ENCODE results near the gene LELP1. TPM values are rescaled to one million over a fixed set of nuclear protein-coding genes. Genes with fewer than 3 reads are reported as not detected.
"Not testable (repeated sequence)": the region's sequence is repeated elsewhere in the genome, so short reads cannot be mapped to it uniquely, and the experiment has no call there.

The LELP1 gene
- total and polyA plus RNA-seq, 2 experiments from 2014 or later, result not detected

DNA sequence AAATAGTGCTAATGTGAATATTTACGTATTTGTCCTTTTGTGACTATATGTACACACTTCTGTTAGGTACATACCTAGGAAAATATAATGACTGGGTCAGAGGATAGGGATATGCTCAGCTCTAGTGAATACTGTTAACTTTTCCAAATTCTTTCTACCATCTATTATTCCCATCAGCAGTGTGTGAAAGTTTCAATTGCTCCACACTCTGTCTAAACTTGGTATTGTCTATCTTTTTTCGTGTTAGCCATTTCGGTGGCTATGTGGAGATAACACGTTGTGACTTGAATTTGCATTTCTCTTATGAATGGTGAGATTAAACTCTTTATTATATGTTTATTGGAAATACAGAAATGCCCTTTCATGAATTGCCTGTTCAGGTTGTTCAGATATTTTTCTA, 22.7 kb upstream of the LELP1 start:
- WGBS, 2 experiments (ENCODE audit: low coverage in 1 of 2, low lambda C conversion rate in 2 of 2, missing lambda C conversion rate in 2 of 2), result 38 to 40% methylated on average over 4 of the region's 4 CpGs
- Histone ChIP-seq H3K4me3 (no peak overlapping the region), H3K36me3 (ENCODE audit: low read depth) (no peaks in the 10 kb centered on the region), H4K20me1 (ENCODE audit: insufficient read depth) (no peaks in the 10 kb centered on the region), H3K9me2 (ENCODE audit: insufficient read depth) (no peaks in the 10 kb centered on the region), H3K27ac (no peak overlapping the region), H3K79me2 (ENCODE audit: insufficient read depth) (no peaks in the 10 kb centered on the region), H3K4me1 (ENCODE audit: insufficient read depth) (no peaks in the 10 kb centered on the region), H3K4me2 (ENCODE audit: unreplicated experiment) (no peak overlapping the region), H3K27me3 (replicated peaks; ENCODE audit: insufficient read depth) (peaks cover 3% of the 10 kb centered on the region), H3F3A (ENCODE audit: insufficient read depth) (no peaks in the 10 kb centered on the region), H2AFZ (no peak overlapping the region), H3K9me3 (ENCODE audit: low read depth) (no peaks in the 10 kb centered on the region), H3K9ac (no peak overlapping the region)
- DNase-seq, result no peak
- in situ Hi-C loops (cut with MboI), result no loop called here
- no peak for TF ChIP-seq EZH2phosphoT487 (IDR thresholded peaks at IDR 0.05; ENCODE audit: insufficient read depth, low read depth)
- no peak for TF ChIP-seq EZH2 (IDR thresholded peaks at IDR 0.05; ENCODE audit: insufficient read depth, poor library complexity, severe bottlenecking)

DNA sequence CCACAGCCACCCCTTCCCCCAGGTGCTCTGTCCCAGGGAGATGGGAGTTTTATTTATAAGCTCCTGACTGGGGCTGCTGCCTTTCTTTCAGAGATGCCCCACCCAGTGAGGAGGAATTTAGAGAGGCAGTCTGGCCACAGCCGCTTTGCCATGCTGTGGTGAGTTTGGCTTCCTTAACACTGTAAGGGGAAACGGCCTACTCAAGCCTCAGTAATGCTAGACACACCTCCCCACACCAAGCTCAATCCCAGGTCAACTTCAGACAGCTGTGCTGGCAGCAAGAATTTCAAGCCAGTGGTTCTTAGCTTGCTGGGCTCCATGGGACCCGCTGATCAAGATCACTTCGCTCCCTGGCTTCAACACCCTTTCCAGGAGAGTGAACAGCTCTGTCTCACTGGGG, 14.9 kb upstream of the LELP1 start:
- H4K20me1 ChIP-seq (ENCODE audit: insufficient read depth); H3K4me2 ChIP-seq (ENCODE audit: unreplicated experiment); H3K9ac ChIP-seq; H3K4me3 ChIP-seq; H3K79me2 ChIP-seq (ENCODE audit: insufficient read depth); in situ Hi-C loops (cut with MboI); H3K27ac ChIP-seq; H3K9me3 ChIP-seq (ENCODE audit: low read depth); H3K4me1 ChIP-seq (ENCODE audit: insufficient read depth); H3K36me3 ChIP-seq (ENCODE audit: low read depth); H3K27me3 ChIP-seq (replicated peaks; ENCODE audit: insufficient read depth); H3K9me2 ChIP-seq (ENCODE audit: insufficient read depth); H3F3A ChIP-seq (ENCODE audit: insufficient read depth); H2AFZ ChIP-seq: not testable (repeated sequence)
- DNase-seq, result peak; percentile 4
- WGBS, 2 experiments (ENCODE audit: low coverage in 1 of 2, low lambda C conversion rate in 2 of 2, missing lambda C conversion rate in 2 of 2), result 11 to 13% methylated on average over 4 of the region's 4 CpGs

DNA sequence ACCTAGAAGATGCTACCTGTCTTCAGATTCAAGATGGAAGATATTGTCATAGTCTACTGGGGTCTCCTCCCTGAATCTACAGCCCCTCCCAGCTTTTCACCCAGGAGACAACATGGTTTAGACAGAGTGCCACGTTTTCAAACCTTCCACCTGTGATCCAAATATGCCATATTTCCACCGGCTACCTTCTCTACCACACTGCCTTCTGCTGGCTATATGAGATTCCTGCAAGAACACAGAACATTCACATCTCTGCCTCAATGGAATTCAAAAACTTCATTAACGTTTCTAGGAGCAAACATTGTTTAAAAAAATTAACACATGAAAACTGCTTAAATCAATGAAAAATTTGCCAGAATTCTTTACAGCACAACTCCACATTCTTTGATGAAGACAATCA, 12.9 kb upstream of the LELP1 start:
- DNase-seq, result peak; percentile 5
- in situ Hi-C loops (cut with MboI), result no loop called here
- TF ChIP-seq EZH2 (IDR thresholded peaks at IDR 0.05; ENCODE audit: insufficient read depth, poor library complexity, severe bottlenecking) (no peak), EZH2phosphoT487 (IDR thresholded peaks at IDR 0.05; ENCODE audit: insufficient read depth, low read depth) (no peak)
- H3K9ac ChIP-seq, result no peak overlapping the region
- no peaks in the 10 kb centered on the region for H3K9me2 ChIP-seq (ENCODE audit: insufficient read depth)
- 10 to 11% methylated on average over 3 of the region's 3 CpGs for WGBS, 2 experiments (ENCODE audit: low coverage in 1 of 2, low lambda C conversion rate in 2 of 2, missing lambda C conversion rate in 2 of 2)
- H4K20me1 ChIP-seq (ENCODE audit: insufficient read depth), result no peaks in the 10 kb centered on the region
- no peaks in the 10 kb centered on the region for H3K9me3 ChIP-seq (ENCODE audit: low read depth)
- H3K4me3 ChIP-seq, result no peak overlapping the region
- no peak overlapping the region for H3K27ac ChIP-seq
- no peaks in the 10 kb centered on the region for H3F3A ChIP-seq (ENCODE audit: insufficient read depth)
- H3K4me1 ChIP-seq (ENCODE audit: insufficient read depth), result no peaks in the 10 kb centered on the region
- no peaks in the 10 kb centered on the region for H3K79me2 ChIP-seq (ENCODE audit: insufficient read depth)
- H3K27me3 ChIP-seq (replicated peaks; ENCODE audit: insufficient read depth), result no peaks in the 10 kb centered on the region; the same call in none of the 2 replicates
- no peak overlapping the region for H3K4me2 ChIP-seq (ENCODE audit: unreplicated experiment)
- no peaks in the 10 kb centered on the region for H3K36me3 ChIP-seq (ENCODE audit: low read depth)
- no peak overlapping the region for H2AFZ ChIP-seq

DNA sequence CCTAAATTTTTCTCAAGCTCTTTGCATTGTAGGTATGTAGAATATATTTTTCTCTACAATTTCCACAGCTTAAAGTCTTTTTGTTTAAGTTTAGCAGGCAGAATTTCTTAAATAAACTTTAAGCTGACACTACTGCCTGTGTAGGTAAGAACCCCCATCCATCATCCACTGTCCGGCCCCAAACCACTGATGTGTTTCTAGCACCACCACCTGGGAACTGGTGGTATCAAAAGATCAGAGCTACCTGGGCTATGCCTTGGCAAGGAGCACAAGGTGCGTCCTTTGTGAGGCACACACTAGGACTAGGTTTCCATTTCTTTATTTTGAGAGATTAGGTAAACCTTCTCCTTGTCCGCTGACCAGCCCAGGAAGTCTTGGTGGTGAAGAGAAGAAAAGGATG, 10.5 kb upstream of the LELP1 start:
- Histone ChIP-seq H3K4me3 (no peak overlapping the region), H3K27me3 (replicated peaks; ENCODE audit: insufficient read depth) (peaks cover 5% of the 10 kb centered on the region), H3K27ac (no peak overlapping the region), H3K9ac (no peak overlapping the region), H3K4me1 (ENCODE audit: insufficient read depth) (no peaks in the 10 kb centered on the region), H3K36me3 (ENCODE audit: low read depth) (no peaks in the 10 kb centered on the region), H4K20me1 (ENCODE audit: insufficient read depth) (no peaks in the 10 kb centered on the region), H3K4me2 (ENCODE audit: unreplicated experiment) (no peak overlapping the region), H3K79me2 (ENCODE audit: insufficient read depth) (no peaks in the 10 kb centered on the region), H3K9me3 (ENCODE audit: low read depth) (no peaks in the 10 kb centered on the region), H2AFZ (no peak overlapping the region), H3K9me2 (ENCODE audit: insufficient read depth) (no peaks in the 10 kb centered on the region), H3F3A (ENCODE audit: insufficient read depth) (no peaks in the 10 kb centered on the region)
- in situ Hi-C loops (cut with MboI), result no loop called here
- TF ChIP-seq EZH2phosphoT487 (IDR thresholded peaks at IDR 0.05; ENCODE audit: insufficient read depth, low read depth) (no peak), EZH2 (IDR thresholded peaks at IDR 0.05; ENCODE audit: insufficient read depth, poor library complexity, severe bottlenecking) (no peak)
- peak; percentile 2 for DNase-seq
- WGBS, 2 experiments (ENCODE audit: low coverage in 1 of 2, low lambda C conversion rate in 2 of 2, missing lambda C conversion rate in 2 of 2), result 8 to 12% methylated on average over 3 of the region's 3 CpGs

DNA sequence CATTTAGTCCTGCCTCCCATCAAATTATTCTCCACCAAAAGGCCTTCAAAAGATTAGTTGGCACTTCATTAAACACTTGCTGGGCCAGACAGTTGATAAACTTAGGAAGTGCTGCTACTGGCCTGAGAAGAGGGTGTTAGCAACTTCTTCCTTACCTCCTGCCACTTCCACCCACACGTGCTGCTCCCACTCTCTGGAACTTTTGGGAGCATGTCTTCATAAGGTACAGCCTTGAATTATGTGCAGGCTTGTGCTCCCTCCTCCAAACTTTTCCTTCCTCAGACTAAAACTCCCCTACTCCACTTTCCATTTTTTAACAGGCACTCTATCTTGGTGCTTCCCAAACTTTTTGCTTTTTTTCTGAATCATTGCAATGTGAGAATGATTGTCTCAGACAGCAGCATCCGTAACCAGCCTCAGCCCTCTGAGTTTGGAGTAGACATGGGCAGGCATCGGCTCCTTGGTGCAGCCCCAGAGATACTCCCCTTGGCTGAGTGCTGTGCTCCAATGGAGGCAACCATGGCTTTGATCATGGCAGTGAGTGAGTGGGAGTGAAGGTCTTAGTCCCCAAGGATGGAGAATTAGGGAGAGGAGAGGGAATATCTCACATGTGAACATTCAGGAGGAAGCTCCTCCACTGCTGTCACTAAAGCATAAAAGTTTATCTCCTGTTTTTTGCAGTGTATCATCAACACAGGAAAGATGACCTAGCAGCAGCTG, 8.7 kb upstream of the LELP1 start:
- no peaks in the 10 kb centered on the region for H3K79me2 ChIP-seq (ENCODE audit: insufficient read depth)
- no peak overlapping the region for H2AFZ ChIP-seq
- no peaks in the 10 kb centered on the region for H3K4me1 ChIP-seq (ENCODE audit: insufficient read depth)
- no peaks in the 10 kb centered on the region for H3K9me3 ChIP-seq (ENCODE audit: low read depth)
- TF ChIP-seq EZH2 (IDR thresholded peaks at IDR 0.05; ENCODE audit: insufficient read depth, poor library complexity, severe bottlenecking), result no peak
- no peak for TF ChIP-seq EZH2phosphoT487 (IDR thresholded peaks at IDR 0.05; ENCODE audit: insufficient read depth, low read depth)
- H3K9me2 ChIP-seq (ENCODE audit: insufficient read depth), result no peaks in the 10 kb centered on the region
- DNase-seq, result no peak
- H3K27ac ChIP-seq, result no peak overlapping the region
- H3K9ac ChIP-seq, result no peak overlapping the region
- H3K27me3 ChIP-seq (replicated peaks; ENCODE audit: insufficient read depth), result peaks cover 13% of the 10 kb centered on the region
- H3K4me3 ChIP-seq, result no peak overlapping the region
- in situ Hi-C loops (cut with MboI), result no loop called here
- H4K20me1 ChIP-seq (ENCODE audit: insufficient read depth), result no peaks in the 10 kb centered on the region
- H3K4me2 ChIP-seq (ENCODE audit: unreplicated experiment), result no peak overlapping the region
- H3K36me3 ChIP-seq (ENCODE audit: low read depth), result no peaks in the 10 kb centered on the region
- no peaks in the 10 kb centered on the region for H3F3A ChIP-seq (ENCODE audit: insufficient read depth)
- 23 to 29% methylated on average over 3 of the region's 3 CpGs for WGBS, 2 experiments (ENCODE audit: low coverage in 1 of 2, low lambda C conversion rate in 2 of 2, missing lambda C conversion rate in 2 of 2)

Data from GM23248 (cell line).